Fibroblast of lung (primary cell): ENCODE measurements around the gene SETBP1.

ENCODE experiments used
- CTCF ChIP-seq, 2 donors: IDR thresholded peaks in 1 of 2; conservative IDR thresholded peaks in 1 of 2; 1 replicate in 1 of 2; 2 replicates in 1 of 2; pipeline ENCODE4 v1.5.1; 2011 to 2012; ENCODE audit warnings: low read length in 2 of 2, control low read depth in 1 of 2, inconsistent platforms in 1 of 2, low read depth in 1 of 2, mild to moderate bottlenecking in 1 of 2
- EZH2 ChIP-seq: IDR thresholded peaks from 2 replicates; pipeline ENCODE4 v1.5.1; 2012; ENCODE audit warnings: low read length, control low read depth, mild to moderate bottlenecking; ENCODE audit errors: missing control alignments

DNA sequence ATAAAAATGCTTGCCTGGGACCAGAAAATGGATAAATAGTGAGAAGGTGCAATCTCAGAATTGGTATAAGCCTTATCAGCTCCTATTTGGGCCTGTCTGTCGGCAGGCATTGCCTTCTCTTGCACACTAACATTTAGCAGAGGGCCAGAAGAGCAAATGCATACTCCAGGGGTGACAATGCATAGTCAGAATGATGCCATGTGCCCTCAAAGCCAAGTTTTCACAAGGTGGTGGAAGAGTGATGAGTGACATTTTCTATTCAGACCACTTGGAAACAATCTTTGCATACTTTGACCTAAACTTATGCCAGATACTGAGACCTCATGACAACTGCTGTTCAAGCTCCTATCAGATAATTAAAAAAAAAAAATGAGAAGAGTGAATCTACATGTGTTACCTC, 276.3 kb downstream of the SETBP1 start:
- no peak for TF ChIP-seq CTCF (conservative IDR thresholded peaks at IDR 0.05 in 1 of 2, IDR thresholded peaks at IDR 0.05 in 1 of 2; ENCODE audit: low read depth in 1 of 2, low read length in 2 of 2)
- TF ChIP-seq EZH2, result no peak
